Parathyroid adenoma (tissue), 2 donors: ENCODE data around the gene CORO1A.
"Not testable (repeated sequence)": the region's sequence is repeated elsewhere in the genome, so short reads cannot be mapped to it uniquely, and the experiment has no call there.

Experiments used
- H2AFZ ChIP-seq: fragments of 300-600 bp; sonication (generic); one replicate; pipeline ENCODE4 v1.7.0; 2017; ENCODE audit warnings: antibody characterized with exemption, mild to moderate bottlenecking
- H3K27ac ChIP-seq: fragments of 300-600 bp; sonication (generic); one replicate; pipeline ENCODE4 v1.7.0; 2017
- H3K27me3 ChIP-seq: fragments of 300-600 bp; sonication (generic); one replicate; pipeline ENCODE4 v1.7.0; 2017; ENCODE audit warnings: low read length; ENCODE audit not compliant: control insufficient read depth, insufficient read depth
- H3K36me3 ChIP-seq: fragments of 300-600 bp; sonication (generic); one replicate; pipeline ENCODE4 v1.7.0; 2017; ENCODE audit warnings: low read length; ENCODE audit not compliant: control insufficient read depth, insufficient read depth
- H3K4me1 ChIP-seq: fragments of 300-600 bp; sonication (generic); one replicate; pipeline ENCODE4 v1.7.0; 2017; ENCODE audit warnings: control low read depth
- H3K4me2 ChIP-seq: fragments of 300-600 bp; sonication (generic); one replicate; pipeline ENCODE4 v1.7.0; 2017; ENCODE audit warnings: low read length
- H3K4me3 ChIP-seq: fragments of 300-600 bp; sonication (generic); one replicate; pipeline ENCODE4 v1.7.0; 2017; ENCODE audit warnings: low read depth, low read length
- H3K79me2 ChIP-seq: fragments of 300-600 bp; sonication (generic); one replicate; pipeline ENCODE4 v1.7.0; 2017; ENCODE audit warnings: control low read depth
- H3K9ac ChIP-seq: fragments of 300-600 bp; sonication (generic); one replicate; pipeline ENCODE4 v1.7.0; 2017; ENCODE audit warnings: mild to moderate bottlenecking
- H3K9me3 ChIP-seq: fragments of 300-600 bp; sonication (generic); one replicate; pipeline ENCODE4 v1.7.0; 2017; ENCODE audit warnings: low read length; ENCODE audit not compliant: control insufficient read depth
- CTCF ChIP-seq: fragments of 300-600 bp; sonication (generic); IDR thresholded peaks from one replicate; pipeline ENCODE4 v1.7.0; 2017; ENCODE audit warnings: antibody characterized with exemption, mild to moderate bottlenecking
- donor health status: primary hyperparathyroidism.

The CORO1A gene

GRCh38 chr16:30155188-30155587 lies 28.2 kb upstream of the CORO1A start:
- H3K4me1 ChIP-seq, result no peaks in the 10 kb centered on the region
- H3K79me2 ChIP-seq, result no peaks in the 10 kb centered on the region
- no peaks in the 10 kb centered on the region for H3K27me3 ChIP-seq
- no peak overlapping the region for H3K9ac ChIP-seq
- no peaks in the 10 kb centered on the region for H3K36me3 ChIP-seq
- no peak overlapping the region for H3K4me3 ChIP-seq
- no peaks in the 10 kb centered on the region for H3K9me3 ChIP-seq
- no peak for TF ChIP-seq CTCF
- H3K27ac ChIP-seq, result no peak overlapping the region
- no peak overlapping the region for H2AFZ ChIP-seq
- no peak overlapping the region for H3K4me2 ChIP-seq

GRCh38 chr16:30157214-30157613 lies 26.2 kb upstream of the CORO1A start:
- no peak overlapping the region for H3K4me2 ChIP-seq
- no peak overlapping the region for H3K9ac ChIP-seq
- no peaks in the 10 kb centered on the region for H3K36me3 ChIP-seq
- no peak overlapping the region for H3K27ac ChIP-seq
- H2AFZ ChIP-seq, result no peak overlapping the region
- H3K9me3 ChIP-seq, result no peaks in the 10 kb centered on the region
- no peak for TF ChIP-seq CTCF
- H3K27me3 ChIP-seq, result no peaks in the 10 kb centered on the region
- H3K4me3 ChIP-seq, result no peak overlapping the region
- no peaks in the 10 kb centered on the region for H3K4me1 ChIP-seq
- H3K79me2 ChIP-seq, result no peaks in the 10 kb centered on the region

- no peak overlapping the region for H3K9ac ChIP-seq
- H3K27ac ChIP-seq, result no peak overlapping the region
- H3K9me3 ChIP-seq, result no peaks in the 10 kb centered on the region
- no peak overlapping the region for H2AFZ ChIP-seq
- no peak overlapping the region for H3K4me3 ChIP-seq
- H3K36me3 ChIP-seq, result no peaks in the 10 kb centered on the region
- H3K79me2 ChIP-seq, result no peaks in the 10 kb centered on the region
- no peaks in the 10 kb centered on the region for H3K27me3 ChIP-seq
- H3K4me1 ChIP-seq, result no peaks in the 10 kb centered on the region
- no peak for TF ChIP-seq CTCF
- no peak overlapping the region for H3K4me2 ChIP-seq
Observed at GRCh38 chr16:30163538-30163937, 19.9 kb upstream of the CORO1A start.

GRCh38 chr16:30166202-30166902 lies 17.1 kb upstream of the CORO1A start:
- Histone ChIP-seq H3K27ac (no peak overlapping the region), H3K9ac (no peak overlapping the region), H3K4me2 (no peak overlapping the region), H3K4me3 (no peak overlapping the region), H3K36me3 (no peaks in the 10 kb centered on the region), H3K9me3 (no peaks in the 10 kb centered on the region), H3K79me2 (no peaks in the 10 kb centered on the region), H3K27me3 (no peaks in the 10 kb centered on the region), H3K4me1 (no peaks in the 10 kb centered on the region), H2AFZ (no peak overlapping the region)
- no peak for TF ChIP-seq CTCF

- H3K9ac ChIP-seq, H3K27ac ChIP-seq, H2AFZ ChIP-seq, H3K79me2 ChIP-seq, H3K4me3 ChIP-seq, H3K4me1 ChIP-seq, H3K36me3 ChIP-seq, H3K4me2 ChIP-seq, H3K27me3 ChIP-seq, H3K9me3 ChIP-seq: not testable (repeated sequence)
Observed at GRCh38 chr16:30168746-30169145, 14.7 kb upstream of the CORO1A start.

- not testable (repeated sequence) for H2AFZ ChIP-seq, H3K79me2 ChIP-seq, H3K9ac ChIP-seq, H3K27me3 ChIP-seq, H3K27ac ChIP-seq, H3K4me3 ChIP-seq, H3K4me1 ChIP-seq, H3K4me2 ChIP-seq, H3K36me3 ChIP-seq, H3K9me3 ChIP-seq
Observed at GRCh38 chr16:30169416-30169815, 14.0 kb upstream of the CORO1A start.

GRCh38 chr16:30170145-30170544 lies 13.3 kb upstream of the CORO1A start:
- not testable (repeated sequence) for H3K4me1 ChIP-seq, H3K9me3 ChIP-seq, H3K27me3 ChIP-seq, H3K4me2 ChIP-seq, H3K79me2 ChIP-seq, H3K9ac ChIP-seq, H3K27ac ChIP-seq, H2AFZ ChIP-seq, H3K4me3 ChIP-seq, H3K36me3 ChIP-seq
